Measurements from ENCODE around the gene DNAH1.

Gene DNAH1

GRCh38 chr3:52279596-52279995, 36.5 kb upstream of the DNAH1 start:
- H3K4me1 ChIP-seq (ENCODE audit: low read length), result peaks cover 6% of the 10 kb centered on the region

DNA sequence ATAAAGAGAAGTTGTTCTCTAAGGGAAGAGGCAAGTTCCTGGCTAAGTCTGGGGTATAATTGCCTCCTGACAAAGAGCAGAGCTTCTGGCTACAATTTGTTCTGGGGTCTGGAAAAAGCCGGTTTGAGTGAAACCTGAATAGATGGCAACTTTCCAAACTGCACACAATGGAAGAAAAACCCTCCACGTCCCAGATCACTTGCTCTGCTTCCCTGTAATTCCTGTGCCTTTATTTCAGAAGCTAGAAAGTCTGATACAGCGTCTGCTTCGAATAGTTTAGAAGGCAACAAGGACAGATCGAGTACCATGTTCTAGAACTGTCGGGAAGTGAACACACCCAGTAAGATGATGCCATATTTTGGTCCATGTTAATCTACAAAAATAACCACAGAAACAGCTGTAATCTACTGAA, 36.1 kb upstream of the DNAH1 start:
- H3K4me2 ChIP-seq (ENCODE audit: low read depth, low read length), result no peak overlapping the region
- H3K36me3 ChIP-seq (replicated peaks; ENCODE audit: insufficient read depth, low read length), result no peaks in the 10 kb centered on the region
- no peaks in the 10 kb centered on the region for H3K9me2 ChIP-seq (replicated peaks; ENCODE audit: insufficient read depth, low read length)
- no peak overlapping the region for H2AFZ ChIP-seq (ENCODE audit: low read length)
- peaks cover 34% of the 10 kb centered on the region for H3K79me2 ChIP-seq (ENCODE audit: low read length)
- H3K9me3 ChIP-seq (replicated peaks; ENCODE audit: insufficient read depth, low read length), result no peaks in the 10 kb centered on the region
- no peaks in the 10 kb centered on the region for H3K27me3 ChIP-seq (replicated peaks; ENCODE audit: insufficient read depth, low read length)
- no peak overlapping the region for H3K4me3 ChIP-seq (ENCODE audit: low read length)
- no peak overlapping the region for H3K9ac ChIP-seq (ENCODE audit: low read length)
- TF ChIP-seq, protein P1, sequence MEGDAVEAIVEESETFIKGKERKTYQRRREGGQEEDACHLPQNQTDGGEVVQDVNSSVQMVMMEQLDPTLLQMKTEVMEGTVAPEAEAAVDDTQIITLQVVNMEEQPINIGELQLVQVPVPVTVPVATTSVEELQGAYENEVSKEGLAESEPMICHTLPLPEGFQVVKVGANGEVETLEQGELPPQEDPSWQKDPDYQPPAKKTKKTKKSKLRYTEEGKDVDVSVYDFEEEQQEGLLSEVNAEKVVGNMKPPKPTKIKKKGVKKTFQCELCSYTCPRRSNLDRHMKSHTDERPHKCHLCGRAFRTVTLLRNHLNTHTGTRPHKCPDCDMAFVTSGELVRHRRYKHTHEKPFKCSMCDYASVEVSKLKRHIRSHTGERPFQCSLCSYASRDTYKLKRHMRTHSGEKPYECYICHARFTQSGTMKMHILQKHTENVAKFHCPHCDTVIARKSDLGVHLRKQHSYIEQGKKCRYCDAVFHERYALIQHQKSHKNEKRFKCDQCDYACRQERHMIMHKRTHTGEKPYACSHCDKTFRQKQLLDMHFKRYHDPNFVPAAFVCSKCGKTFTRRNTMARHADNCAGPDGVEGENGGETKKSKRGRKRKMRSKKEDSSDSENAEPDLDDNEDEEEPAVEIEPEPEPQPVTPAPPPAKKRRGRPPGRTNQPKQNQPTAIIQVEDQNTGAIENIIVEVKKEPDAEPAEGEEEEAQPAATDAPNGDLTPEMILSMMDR (IDR thresholded peaks at IDR 0.05; ENCODE audit: low read length), result no peak
- no peak for TF ChIP-seq EZH2phosphoT487 (IDR thresholded peaks at IDR 0.05; ENCODE audit: low read length)
- no peak for TF ChIP-seq EZH2 (optimal IDR thresholded peaks at IDR 0.05; ENCODE audit: low read depth, low read length)
- no peak overlapping the region for H3K27ac ChIP-seq (ENCODE audit: low read length)
- H3F3A ChIP-seq (ENCODE audit: insufficient read depth, low read length), result peaks cover 16% of the 10 kb centered on the region
- no peak for DNase-seq
- peaks cover 9% of the 10 kb centered on the region; the same call in 1 of the 2 replicates for H4K20me1 ChIP-seq (ENCODE audit: insufficient read depth, low read length)
- H3K4me1 ChIP-seq (ENCODE audit: low read length), result peaks cover 6% of the 10 kb centered on the region

More at GRCh38 chr3:52279596-52279995, 36.5 kb upstream of the DNAH1 start:
- Histone ChIP-seq H3K9me3 (replicated peaks; ENCODE audit: insufficient read depth, low read length) (no peaks in the 10 kb centered on the region), H3K4me3 (ENCODE audit: low read length) (peak overlapping the region; percentile 61; the same call in 1 of the 2 replicates), H4K20me1 (ENCODE audit: insufficient read depth, low read length) (peaks cover 11% of the 10 kb centered on the region; the same call in 1 of the 2 replicates), H3K79me2 (ENCODE audit: low read length) (peaks cover 39% of the 10 kb centered on the region), H3K4me2 (ENCODE audit: low read depth, low read length) (0 out of 2 replicates have a peak overlapping the region, but pooled peaks have one; percentile 59), H2AFZ (ENCODE audit: low read length) (no peak overlapping the region), H3F3A (ENCODE audit: insufficient read depth, low read length) (peaks cover 16% of the 10 kb centered on the region), H3K27me3 (replicated peaks; ENCODE audit: insufficient read depth, low read length) (no peaks in the 10 kb centered on the region), H3K9ac (ENCODE audit: low read length) (no peak overlapping the region), H3K36me3 (replicated peaks; ENCODE audit: insufficient read depth, low read length) (no peaks in the 10 kb centered on the region), H3K27ac (ENCODE audit: low read length) (no peak overlapping the region), H3K9me2 (replicated peaks; ENCODE audit: insufficient read depth, low read length) (no peaks in the 10 kb centered on the region)
- DNase-seq, result no peak
- TF ChIP-seq EZH2phosphoT487 (IDR thresholded peaks at IDR 0.05; ENCODE audit: low read length), result no peak
- TF ChIP-seq, protein P1 (IDR thresholded peaks at IDR 0.05; ENCODE audit: low read length), result no peak
- no peak for TF ChIP-seq EZH2 (optimal IDR thresholded peaks at IDR 0.05; ENCODE audit: low read depth, low read length)

DNA sequence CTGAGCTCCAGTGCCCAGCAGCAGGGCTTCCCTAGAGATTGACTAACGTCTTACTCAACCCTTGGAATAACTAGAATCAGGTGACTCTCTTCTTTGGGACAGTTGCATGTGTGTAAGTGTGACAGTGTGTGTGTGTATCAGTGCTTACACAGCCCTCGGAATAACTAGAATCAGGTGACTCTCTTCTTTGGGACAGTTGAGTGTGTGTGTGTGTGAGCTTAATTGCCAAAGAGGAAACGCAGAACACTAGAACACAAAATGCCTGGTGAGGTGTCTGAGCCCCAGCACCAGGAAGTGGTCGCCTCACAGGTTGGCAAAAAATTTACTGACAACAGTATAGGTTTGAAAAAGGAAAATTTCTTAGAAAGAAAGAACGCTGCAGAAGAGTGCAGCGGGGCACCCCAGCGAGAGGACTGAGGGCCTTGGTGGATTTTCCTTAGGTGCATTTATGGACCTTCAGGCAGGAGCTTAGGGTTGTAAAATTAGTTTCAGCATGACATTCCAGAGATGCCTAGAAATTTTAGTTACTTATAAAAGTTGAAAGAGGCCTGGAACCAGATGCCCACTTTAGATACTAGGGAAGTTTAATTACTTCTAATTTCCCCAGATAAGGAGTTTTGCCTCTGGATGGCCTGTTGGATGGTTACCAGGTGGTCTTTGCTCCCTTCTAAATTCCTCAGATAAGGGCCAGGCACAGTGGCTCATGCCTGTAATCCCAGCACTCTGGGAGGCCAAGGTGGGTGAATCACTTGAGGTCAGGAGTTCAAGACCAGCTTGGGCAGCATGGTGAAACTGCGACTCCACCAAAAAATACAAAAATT, 33.9 kb upstream of the DNAH1 start:
- Histone ChIP-seq H4K20me1 (ENCODE audit: insufficient read depth, low read length) (no peaks in the 10 kb centered on the region), H3F3A (ENCODE audit: insufficient read depth, low read length) (peaks cover 22% of the 10 kb centered on the region), H3K9me2 (replicated peaks; ENCODE audit: insufficient read depth, low read length) (no peaks in the 10 kb centered on the region), H3K9ac (ENCODE audit: low read length) (no peak overlapping the region), H3K79me2 (ENCODE audit: low read length) (peaks cover 13% of the 10 kb centered on the region), H3K4me1 (ENCODE audit: low read length) (0 out of 2 replicates have a peak, but pooled peaks cover 4% of the 10 kb centered on the region), H3K4me3 (ENCODE audit: low read length) (no peak overlapping the region), H2AFZ (ENCODE audit: low read length) (no peak overlapping the region), H3K36me3 (replicated peaks; ENCODE audit: insufficient read depth, low read length) (no peaks in the 10 kb centered on the region), H3K27me3 (replicated peaks; ENCODE audit: insufficient read depth, low read length) (no peaks in the 10 kb centered on the region), H3K9me3 (replicated peaks; ENCODE audit: insufficient read depth, low read length) (no peaks in the 10 kb centered on the region), H3K27ac (ENCODE audit: low read length) (no peak overlapping the region), H3K4me2 (ENCODE audit: low read depth, low read length) (no peak overlapping the region)
- TF ChIP-seq, protein P1 (IDR thresholded peaks at IDR 0.05; ENCODE audit: low read length), result no peak
- TF ChIP-seq EZH2 (optimal IDR thresholded peaks at IDR 0.05; ENCODE audit: low read depth, low read length) (no peak), EZH2phosphoT487 (IDR thresholded peaks at IDR 0.05; ENCODE audit: low read length) (no peak)
- no peak for DNase-seq
